Measurements from ENCODE around the gene EXD1. TPM values are rescaled to one million over a fixed set of nuclear protein-coding genes. Genes with fewer than 3 reads are reported as not detected.

Gene EXD1
- polyA plus RNA-seq, 2 of the 4 experiments (the other 2 are of a cell fraction): 0.14 to 0.39 TPM

GRCh38 chr15:41207687-41208448 lies 22.7 kb downstream of the EXD1 start:
- ChIA-PET POLR2A (no interaction called here), CTCF (interaction anchor here (0.6 to 1.0 kb wide), 6 partner anchors 22 to 86 kb away, joined by 3 to 5 read pairs (median 3); partner anchors contain the start of genes CHP1 and EXD1)
- DNase-seq (ENCODE audit: low read depth in 1 of 2, low spot score in 1 of 2) (no peak), ATAC-seq (no peak), FAIRE-seq (no peak)
- no peak overlapping the region for H3K27ac ChIP-seq
- H3K4me2 ChIP-seq: no peak overlapping the region
- H3K9me3 ChIP-seq: no peaks in the 10 kb centered on the region
- no peak overlapping the region for H3K4me3 ChIP-seq
- TF ChIP-seq E2F6 (IDR thresholded peaks at IDR 0.05; ENCODE audit: borderline replicate concordance, low read depth): no peak
- TF ChIP-seq EHF (CRISPR knock-in tag; IDR thresholded peaks at IDR 0.05): no peak
- no peak for TF ChIP-seq EHMT2 (IDR thresholded peaks at IDR 0.05; ENCODE audit: low read depth)
- TF ChIP-seq CHD2 (IDR thresholded peaks at IDR 0.05; ENCODE audit: low read length, partially characterized antibody): no peak
- TF ChIP-seq, protein P1, sequence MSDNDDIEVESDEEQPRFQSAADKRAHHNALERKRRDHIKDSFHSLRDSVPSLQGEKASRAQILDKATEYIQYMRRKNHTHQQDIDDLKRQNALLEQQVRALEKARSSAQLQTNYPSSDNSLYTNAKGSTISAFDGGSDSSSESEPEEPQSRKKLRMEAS (IDR thresholded peaks at IDR 0.05): no peak
- TF ChIP-seq RAD21 (conservative IDR thresholded peaks at IDR 0.05 in 1 of 2, IDR thresholded peaks at IDR 0.05 in 1 of 2): no peak
- no peak for TF ChIP-seq ATOH8 (CRISPR knock-in tag; IDR thresholded peaks at IDR 0.05; ENCODE audit: low read depth)
- TF ChIP-seq HOXB13 (CRISPR knock-in tag; IDR thresholded peaks at IDR 0.05; ENCODE audit: low read depth): no peak
- no peak for TF ChIP-seq JUNB (IDR thresholded peaks at IDR 0.05)
- TF ChIP-seq, protein P2, sequence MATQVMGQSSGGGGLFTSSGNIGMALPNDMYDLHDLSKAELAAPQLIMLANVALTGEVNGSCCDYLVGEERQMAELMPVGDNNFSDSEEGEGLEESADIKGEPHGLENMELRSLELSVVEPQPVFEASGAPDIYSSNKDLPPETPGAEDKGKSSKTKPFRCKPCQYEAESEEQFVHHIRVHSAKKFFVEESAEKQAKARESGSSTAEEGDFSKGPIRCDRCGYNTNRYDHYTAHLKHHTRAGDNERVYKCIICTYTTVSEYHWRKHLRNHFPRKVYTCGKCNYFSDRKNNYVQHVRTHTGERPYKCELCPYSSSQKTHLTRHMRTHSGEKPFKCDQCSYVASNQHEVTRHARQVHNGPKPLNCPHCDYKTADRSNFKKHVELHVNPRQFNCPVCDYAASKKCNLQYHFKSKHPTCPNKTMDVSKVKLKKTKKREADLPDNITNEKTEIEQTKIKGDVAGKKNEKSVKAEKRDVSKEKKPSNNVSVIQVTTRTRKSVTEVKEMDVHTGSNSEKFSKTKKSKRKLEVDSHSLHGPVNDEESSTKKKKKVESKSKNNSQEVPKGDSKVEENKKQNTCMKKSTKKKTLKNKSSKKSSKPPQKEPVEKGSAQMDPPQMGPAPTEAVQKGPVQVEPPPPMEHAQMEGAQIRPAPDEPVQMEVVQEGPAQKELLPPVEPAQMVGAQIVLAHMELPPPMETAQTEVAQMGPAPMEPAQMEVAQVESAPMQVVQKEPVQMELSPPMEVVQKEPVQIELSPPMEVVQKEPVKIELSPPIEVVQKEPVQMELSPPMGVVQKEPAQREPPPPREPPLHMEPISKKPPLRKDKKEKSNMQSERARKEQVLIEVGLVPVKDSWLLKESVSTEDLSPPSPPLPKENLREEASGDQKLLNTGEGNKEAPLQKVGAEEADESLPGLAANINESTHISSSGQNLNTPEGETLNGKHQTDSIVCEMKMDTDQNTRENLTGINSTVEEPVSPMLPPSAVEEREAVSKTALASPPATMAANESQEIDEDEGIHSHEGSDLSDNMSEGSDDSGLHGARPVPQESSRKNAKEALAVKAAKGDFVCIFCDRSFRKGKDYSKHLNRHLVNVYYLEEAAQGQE (IDR thresholded peaks at IDR 0.05): no peak
- TF ChIP-seq CEBPB (IDR thresholded peaks at IDR 0.05): no peak
- TF ChIP-seq ZC3H11A (IDR thresholded peaks at IDR 0.05): no peak
- no peak for TF ChIP-seq SREBF2 (IDR thresholded peaks at IDR 0.05)
- no peak for TF ChIP-seq CTCF (IDR thresholded peaks at IDR 0.05)
- 89% methylated on average over 5 of the region's 5 CpGs for WGBS (ENCODE audit: missing lambda C conversion rate)
- no peaks in the 10 kb centered on the region for H3K4me1 ChIP-seq

DNA sequence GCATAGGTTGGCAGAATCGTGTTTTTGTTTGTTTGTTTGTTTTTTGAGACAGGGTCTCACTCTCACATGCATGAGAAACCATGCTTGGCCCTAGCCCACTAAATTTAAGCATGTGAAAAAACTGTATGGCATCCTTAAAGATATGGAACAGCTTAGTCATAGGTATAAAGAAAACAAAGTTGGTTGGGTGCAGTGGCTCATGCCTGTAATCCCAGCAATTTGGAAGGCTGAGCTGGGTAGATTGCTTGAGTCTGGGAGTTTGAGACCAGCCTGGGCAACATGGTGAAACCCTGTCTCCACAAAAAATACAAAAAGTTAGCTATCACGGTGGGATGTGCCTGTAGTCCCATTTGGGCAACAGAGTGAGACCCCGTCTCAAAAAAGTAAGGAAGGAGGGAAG lies 25.2 kb downstream of the EXD1 start:
- ChIA-PET CTCF (interaction anchor here (1.1 kb wide), 1 partner anchor 127 kb away, joined by 4 read pairs; the partner anchor contains the start of genes NUSAP1 and OIP5), POLR2A (no interaction called here)
- Histone ChIP-seq H3K4me2 (no peak overlapping the region), H3K4me3 (no peak overlapping the region), H3K27ac (no peak overlapping the region), H3K9me3 (no peaks in the 10 kb centered on the region), H3K4me1 (no peaks in the 10 kb centered on the region)
- 73% methylated on average over 3 of the region's 3 CpGs for WGBS (ENCODE audit: missing lambda C conversion rate)
- no peak for DNase-seq (ENCODE audit: low read depth in 1 of 2, low spot score in 1 of 2)
- no peak for TF ChIP-seq HOXB5 (CRISPR knock-in tag; IDR thresholded peaks at IDR 0.05)
- no peak for TF ChIP-seq HOXA7 (CRISPR knock-in tag; IDR thresholded peaks at IDR 0.05)
- TF ChIP-seq TP53 (CRISPR knock-in tag; IDR thresholded peaks at IDR 0.05): no peak
- no peak for FAIRE-seq
- no peak for ATAC-seq

Data from A549 (cell line).